DMS53 (cell line): ENCODE measurements around the gene ZDHHC21.
A peak's percentile ranks its signal among the peaks of the same experiment; 100 is the strongest.
"Not testable (repeated sequence)": the region's sequence is repeated elsewhere in the genome, so short reads cannot be mapped to it uniquely, and the experiment has no call there.

Experiments used
- DNase-seq: peaks from one replicate; lab custom pipeline; 2025; lab: John Stamatoyannopoulos, UW

The ZDHHC21 gene

GRCh38 chr9:14682616-14683015 lies 10.6 kb downstream of the ZDHHC21 start:
- not testable (repeated sequence) for DNase-seq

DNA sequence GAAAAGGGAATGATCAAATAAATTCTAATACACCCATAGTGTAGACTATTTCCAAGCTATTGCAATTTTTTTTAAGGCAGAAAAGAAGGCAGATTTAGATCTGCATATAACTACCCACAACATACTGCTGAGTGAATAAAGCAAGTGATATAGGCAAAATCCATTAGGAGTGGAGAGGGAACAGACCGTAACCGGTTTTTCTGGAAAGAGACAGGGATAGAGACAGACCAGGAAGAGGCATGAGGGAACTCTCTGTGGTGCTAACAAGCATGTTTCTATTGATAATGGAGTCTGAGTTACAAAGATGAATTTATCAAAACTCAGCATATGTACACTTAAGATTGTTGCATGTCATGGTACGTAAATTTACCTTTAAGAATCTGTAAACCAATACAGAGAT lies 14.5 kb downstream of the ZDHHC21 start:
- DNase-seq = no peak

GRCh38 chr9:14677872-14678271 lies 15.4 kb downstream of the ZDHHC21 start:
- DNase-seq = no peak

DNA sequence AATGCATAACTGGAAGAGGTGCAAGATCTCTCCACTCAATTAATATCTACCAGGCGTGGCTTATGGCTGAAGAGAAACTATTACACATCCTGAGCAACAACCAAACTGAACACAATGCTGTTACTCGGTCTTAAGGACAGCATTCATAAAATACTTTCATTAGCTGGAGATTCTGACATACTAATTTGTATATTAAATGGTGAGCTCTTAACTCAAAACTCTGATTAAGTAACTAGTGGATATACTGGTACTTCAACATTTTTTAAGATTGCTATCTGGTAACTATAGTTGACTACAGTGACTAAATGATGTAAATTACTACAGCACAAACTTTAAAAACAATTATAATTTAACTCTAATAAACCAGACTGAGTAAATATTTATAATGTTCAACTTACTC lies 15.8 kb downstream of the ZDHHC21 start:
- no peak for DNase-seq

DNA sequence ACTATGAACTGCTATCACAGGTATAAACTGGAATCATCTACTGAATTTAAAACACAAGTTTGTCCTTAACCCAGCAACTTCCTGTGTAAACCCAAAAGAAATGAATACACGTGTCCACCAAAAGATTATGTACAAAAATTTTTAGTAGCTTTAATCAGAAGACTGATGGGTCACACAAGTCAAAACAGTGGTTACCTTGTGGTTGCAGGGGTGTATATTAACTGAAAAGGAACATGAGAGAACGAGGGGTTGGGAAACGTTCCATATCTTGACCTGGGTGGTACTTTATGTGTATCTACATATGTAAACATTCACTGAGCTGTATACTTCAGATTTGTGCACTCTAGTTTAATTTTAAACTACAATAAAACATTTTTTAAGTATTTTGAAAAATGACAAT lies 18.6 kb downstream of the ZDHHC21 start:
- no peak for DNase-seq

DNA sequence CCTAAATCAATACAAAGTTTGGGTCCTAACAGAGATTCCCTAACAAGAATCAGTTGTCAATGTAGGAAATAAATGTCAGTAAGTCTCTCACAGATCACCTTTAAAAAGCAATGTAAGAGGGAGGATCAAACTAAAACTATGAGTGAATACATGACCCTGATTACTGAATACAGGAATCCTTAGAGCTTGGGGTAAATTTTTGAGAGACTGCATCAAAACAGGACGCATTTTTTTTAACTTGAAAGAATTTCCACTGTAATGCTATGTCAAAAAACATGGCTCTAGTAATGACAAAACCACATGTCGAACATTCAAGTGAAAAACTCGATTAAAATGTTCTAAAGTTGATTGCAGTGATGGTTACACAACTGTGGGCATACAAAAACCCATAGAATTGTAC lies 21.9 kb downstream of the ZDHHC21 start:
- no peak for DNase-seq

DNA sequence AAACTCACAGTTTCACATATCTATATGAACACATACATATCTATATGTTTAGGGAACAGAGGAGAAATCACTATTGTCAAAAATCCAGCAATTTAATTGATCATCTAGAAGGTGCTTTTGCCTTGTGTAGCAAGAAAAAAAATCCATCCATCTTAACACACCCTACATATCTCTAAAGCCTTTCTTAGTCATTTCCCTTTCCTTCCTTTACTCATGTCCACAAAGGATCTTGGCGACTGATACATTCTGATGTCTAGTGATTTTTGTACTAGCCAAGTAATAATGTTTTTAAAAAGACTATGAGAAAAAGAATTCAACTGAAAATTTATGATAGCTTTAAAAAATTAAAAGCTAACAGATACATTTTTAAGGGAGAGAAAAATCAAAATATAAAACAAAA lies 22.5 kb downstream of the ZDHHC21 start:
- no peak for DNase-seq

DNA sequence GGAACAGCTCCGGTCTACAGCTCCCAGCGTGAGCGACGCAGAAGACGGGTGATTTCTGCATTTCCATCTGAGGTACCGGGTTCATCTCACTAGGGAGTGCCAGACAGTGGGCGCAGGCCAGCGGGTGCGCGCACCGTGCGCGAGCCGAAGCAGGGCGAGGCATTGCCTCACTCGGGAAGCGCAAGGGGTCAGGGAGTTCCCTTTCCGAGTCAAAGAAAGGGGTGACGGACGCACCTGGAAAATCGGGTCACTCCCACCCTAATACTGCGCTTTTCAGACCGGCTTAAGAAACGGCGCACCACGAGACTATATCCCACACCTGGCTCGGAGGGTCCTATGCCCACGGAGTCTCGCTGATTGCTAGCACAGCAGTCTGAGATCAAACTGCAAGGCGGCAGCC lies 29.2 kb downstream of the ZDHHC21 start:
- not testable (repeated sequence) for DNase-seq

DNA sequence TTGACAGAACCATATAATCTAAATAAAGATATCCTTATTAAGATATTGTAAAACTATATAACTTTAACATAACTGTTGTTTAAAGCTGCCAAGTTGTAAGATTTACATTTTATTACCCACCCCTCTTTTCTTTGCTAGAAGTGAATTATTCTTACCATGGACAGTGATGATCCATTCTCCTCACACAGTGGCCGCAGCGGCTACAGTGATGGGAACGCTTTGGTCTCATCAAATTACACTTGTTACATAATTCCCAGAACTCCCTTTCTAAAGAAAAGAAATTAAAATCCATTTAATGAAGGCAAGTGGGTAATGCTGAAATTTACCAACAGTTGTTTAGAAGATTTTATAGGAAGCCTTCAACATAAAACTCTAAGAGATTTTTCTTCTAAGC lies 31.2 kb downstream of the ZDHHC21 start:
- no peak for DNase-seq

DNA sequence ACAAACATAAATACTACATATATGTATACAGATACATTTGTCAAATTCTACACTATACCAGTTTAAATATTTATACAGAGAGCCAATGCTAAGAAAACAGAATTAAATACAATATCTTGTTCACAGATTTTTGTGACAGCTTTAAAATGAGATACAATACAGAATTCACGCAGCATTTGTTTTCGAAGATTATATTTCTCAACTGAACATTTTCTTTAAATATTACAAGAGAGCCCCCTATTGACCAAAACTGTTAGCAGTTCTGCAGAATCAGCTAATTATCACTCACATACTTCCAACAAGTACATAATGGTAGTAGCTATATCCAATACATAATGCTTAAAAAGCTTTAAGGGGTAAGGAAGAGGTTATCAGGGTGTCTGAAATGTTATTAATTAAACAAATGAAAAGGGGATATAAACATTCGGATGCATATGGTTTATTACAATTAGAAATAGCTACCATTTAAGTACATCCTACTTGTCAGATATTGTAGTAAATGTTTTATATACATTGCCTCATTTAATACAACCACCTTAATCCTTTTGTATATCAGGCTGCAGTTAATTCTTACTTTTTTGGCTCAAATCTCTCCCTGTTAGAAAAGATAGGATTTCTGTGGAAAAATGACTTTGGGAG lies 31.7 kb downstream of the ZDHHC21 start:
- DNase-seq = peak; percentile 39

DNA sequence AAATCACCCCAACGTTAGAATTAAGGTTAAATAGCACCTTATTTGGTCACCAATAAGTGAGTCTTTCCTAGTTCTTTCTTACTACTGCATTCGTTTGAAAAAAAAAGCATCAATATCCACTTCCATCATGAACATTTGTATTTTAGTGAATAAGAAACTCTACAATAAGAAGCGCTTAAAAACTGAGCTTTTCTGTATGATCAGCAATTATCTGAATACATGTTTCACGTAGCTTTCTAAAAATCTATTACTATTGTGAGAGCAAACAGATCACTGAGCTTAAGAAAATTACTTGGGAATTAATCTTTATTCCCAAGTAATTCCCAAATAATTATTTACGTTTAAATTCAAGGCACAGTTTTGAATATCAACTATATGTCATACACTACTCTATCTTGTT lies 32.5 kb downstream of the ZDHHC21 start:
- no peak for DNase-seq

GRCh38 chr9:14654932-14655331 lies 38.3 kb downstream of the ZDHHC21 start:
- DNase-seq = no peak

- DNase-seq = no peak
Observed at GRCh38 chr9:14653511-14653910, 39.7 kb downstream of the ZDHHC21 start.

GRCh38 chr9:14652729-14653377 lies 40.4 kb downstream of the ZDHHC21 start:
- peak; percentile 57 for DNase-seq

- no peak for DNase-seq
Observed at GRCh38 chr9:14650596-14650995, 42.6 kb downstream of the ZDHHC21 start.

DNA sequence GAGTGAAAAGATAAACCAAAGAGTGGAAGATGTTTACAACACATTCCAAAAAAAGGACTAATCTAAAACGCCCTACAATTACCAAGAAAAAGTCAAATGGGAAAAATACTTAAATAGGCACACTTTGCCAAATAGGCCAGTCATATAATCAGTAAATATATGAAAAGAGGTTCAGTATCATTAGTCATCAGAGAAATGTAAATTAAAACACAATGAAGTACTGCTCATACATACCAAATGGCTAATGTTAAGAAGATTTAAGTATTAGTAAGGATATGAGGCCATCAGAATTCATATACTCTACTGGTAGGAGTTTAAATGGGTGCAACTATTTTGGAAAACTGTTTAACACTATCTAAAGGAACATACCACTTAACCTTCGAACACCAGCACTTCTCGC lies 47.6 kb downstream of the ZDHHC21 start:
- no peak for DNase-seq

DNA sequence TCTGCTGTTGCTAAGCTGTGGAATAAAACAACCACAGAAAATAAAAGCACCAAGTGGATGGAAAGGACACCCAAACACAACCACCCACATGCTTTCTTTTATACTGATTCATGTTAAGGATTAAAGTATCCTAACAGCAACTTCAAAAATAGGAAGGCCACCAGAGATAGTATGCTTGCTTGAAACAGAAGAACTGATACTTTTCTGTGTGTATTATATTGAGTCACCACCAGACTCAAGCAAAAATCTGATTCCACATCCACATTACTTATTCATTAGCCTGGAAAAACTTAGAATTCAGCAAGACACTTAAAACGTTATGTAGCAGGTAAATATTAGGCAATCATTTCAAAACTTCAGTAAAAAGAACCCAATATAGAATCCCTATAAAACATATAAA lies 52.3 kb downstream of the ZDHHC21 start:
- no peak for DNase-seq

DNA sequence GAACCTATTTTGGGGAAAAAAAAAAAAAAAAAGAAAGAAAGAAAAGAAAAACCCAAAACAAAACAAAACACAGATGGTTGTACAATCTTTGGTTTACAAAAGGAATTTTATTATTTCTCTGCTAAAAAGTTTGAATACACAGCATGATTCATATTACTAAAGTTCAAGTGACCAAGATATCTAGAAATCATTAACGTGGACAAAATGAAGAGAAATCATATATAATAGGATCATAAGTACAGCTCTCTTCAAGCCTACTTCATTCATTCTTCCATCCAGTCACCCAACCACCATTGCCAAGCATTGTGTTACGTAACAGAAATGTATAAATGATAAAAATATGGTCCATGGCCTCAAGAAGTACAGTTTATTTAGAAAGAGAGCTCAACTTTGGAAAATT lies 52.9 kb downstream of the ZDHHC21 start:
- DNase-seq = no peak

DNA sequence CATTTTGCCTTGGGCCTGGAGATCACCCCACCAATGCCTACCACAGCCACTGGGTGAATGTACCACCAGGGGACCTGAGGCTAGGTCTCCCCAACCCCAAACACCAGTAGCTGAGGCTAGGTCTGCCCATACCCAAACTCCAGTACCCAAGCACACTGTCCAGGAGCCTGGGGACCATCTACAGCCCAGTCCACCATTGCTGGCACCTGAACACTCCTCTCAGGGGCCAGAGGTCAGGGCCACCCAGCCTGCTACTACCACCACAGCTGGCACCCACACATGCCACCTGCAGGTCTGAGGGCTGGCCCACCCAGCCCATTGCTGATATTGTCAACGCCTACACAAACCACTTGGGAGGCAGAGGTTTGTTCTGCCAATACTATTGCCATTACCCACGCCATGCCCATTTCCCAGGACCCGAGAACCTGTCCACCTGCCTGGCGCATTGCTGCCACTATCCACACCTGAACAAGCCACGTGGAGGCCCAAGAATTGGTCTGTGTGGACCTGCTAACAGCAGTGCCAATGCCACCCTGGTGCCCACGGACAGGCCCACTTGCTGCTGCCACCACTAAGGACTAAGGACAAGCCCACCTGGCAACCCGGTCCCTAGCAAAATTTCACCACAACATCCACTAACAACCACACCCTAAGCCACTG lies 59.2 kb downstream of the ZDHHC21 start:
- DNase-seq = no peak

GRCh38 chr9:14633148-14633547 lies 60.1 kb downstream of the ZDHHC21 start:
- no peak for DNase-seq

GRCh38 chr9:14627513-14627912 lies 65.7 kb downstream of the ZDHHC21 start:
- DNase-seq = no peak

DNA sequence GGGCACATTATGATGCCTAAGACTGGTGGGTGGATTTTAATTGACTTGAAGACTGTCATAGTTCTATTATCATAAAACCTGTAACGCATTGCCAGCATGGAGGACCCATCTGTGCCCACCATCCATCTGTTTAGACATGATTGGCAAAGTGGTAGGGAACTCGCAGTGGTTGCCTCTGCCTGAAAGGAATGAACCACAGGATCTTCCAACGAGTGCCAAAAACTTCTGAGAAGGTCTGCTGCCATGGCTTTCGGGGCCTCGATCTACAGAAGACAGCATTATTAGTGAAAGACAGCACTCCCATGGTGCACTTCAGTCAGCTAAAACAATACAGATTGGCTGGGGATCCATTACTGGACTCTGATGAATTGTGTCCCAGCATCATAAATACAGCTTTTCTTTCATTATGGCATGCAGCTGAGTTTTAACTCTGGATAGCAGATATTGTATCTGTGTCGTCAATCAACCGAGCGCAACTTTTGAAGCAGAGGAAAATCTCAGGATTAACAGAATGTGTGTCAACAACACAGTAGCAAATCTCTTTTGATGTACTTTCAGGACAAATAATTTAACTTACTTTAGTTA lies 74.3 kb downstream of the ZDHHC21 start:
- DNase-seq = no peak
